HEK293 (cell line): ENCODE data around the gene CCKAR.
A peak's percentile ranks its signal among the peaks of the same experiment; 100 is the strongest.

Experiments
- CTCF ChIA-PET: fragments of 350-600 bp; formaldehyde crosslinking; extraction: SDS; loops from one replicate; lab custom pipeline; 2021; ENCODE audit warnings: antibody characterized with exemption; lab: Yijun Ruan, JAX
- POLR2A ChIA-PET: fragments of 300-600 bp; formaldehyde crosslinking; extraction: SDS; loops from one replicate; lab custom pipeline; 2020; ENCODE audit warnings: antibody characterized with exemption, inconsistent platforms; lab: Yijun Ruan, JAX
- H3K27ac ChIP-seq: fragments of 200-500 bp; sonication (Bioruptor generic); 2 replicates; pipeline ENCODE4 v1.5.1; 2014; ENCODE audit warnings: low read depth, low read length, control low read depth, inconsistent platforms; ENCODE audit errors: extremely low read depth
- H3K36me3 ChIP-seq, 2 experiments: fragments of 200-500 bp in 1 of 2; sonication (Bioruptor generic) in 1 of 2; 1 replicate in 1 of 2; 2 replicates in 1 of 2; pipeline ENCODE4 v1.5.1; 2014 to 2017; ENCODE audit warnings: inconsistent platforms in 2 of 2, low read length in 2 of 2; ENCODE audit not compliant: control insufficient read depth in 2 of 2, insufficient read depth in 1 of 2
- H3K4me1 ChIP-seq: fragments of 200-500 bp; sonication (Bioruptor generic); 2 replicates; pipeline ENCODE4 v1.5.1; 2014; ENCODE audit warnings: mild to moderate bottlenecking, low read length, inconsistent platforms; ENCODE audit not compliant: control insufficient read depth, insufficient read depth
- H3K4me3 ChIP-seq: 2 replicates; pipeline ENCODE4 v1.5.1; 2011; ENCODE audit warnings: low read depth, mild to moderate bottlenecking, control low read depth, low read length, moderate library complexity
- H3K9me3 ChIP-seq: fragments of 200-500 bp; sonication (Bioruptor generic); 2 replicates; pipeline ENCODE4 v1.5.1; 2014; ENCODE audit warnings: low read depth, low read length, inconsistent platforms; ENCODE audit not compliant: control insufficient read depth, insufficient read depth
- FEZF1 ChIP-seq: fragments of 450-650 bp; formaldehyde crosslinking; IDR thresholded peaks from 2 replicates; pipeline ENCODE4 v1.5.1; 2016; ENCODE audit warnings: missing biosample characterization, missing genetic modification characterization
- KLF16 ChIP-seq: fragments of 450-650 bp; formaldehyde crosslinking; IDR thresholded peaks from 2 replicates; pipeline ENCODE4 v1.5.1; 2017; ENCODE audit warnings: missing biosample characterization, missing genetic modification characterization
- PRDM6 ChIP-seq: fragments of 450-650 bp; formaldehyde crosslinking; IDR thresholded peaks from 2 replicates; pipeline ENCODE4 v1.5.1; 2017; ENCODE audit warnings: missing biosample characterization, missing genetic modification characterization
- ZNF311 ChIP-seq: fragments of 450-650 bp; formaldehyde crosslinking; IDR thresholded peaks from 2 replicates; pipeline ENCODE4 v1.5.1; 2017; ENCODE audit warnings: missing biosample characterization, missing genetic modification characterization, borderline replicate concordance
- ZNF558 ChIP-seq: fragments of 450-650 bp; formaldehyde crosslinking; IDR thresholded peaks from 2 replicates; pipeline ENCODE4 v1.5.1; 2016; ENCODE audit warnings: missing biosample characterization, missing genetic modification characterization
- ZNF596 ChIP-seq: fragments of 450-650 bp; IDR thresholded peaks from 2 replicates; pipeline ENCODE4 v1.5.0; 2018; ENCODE audit warnings: missing biosample characterization, mild to moderate bottlenecking, missing genetic modification characterization, moderate library complexity
- ZNF664 ChIP-seq: fragments of 450-650 bp; formaldehyde crosslinking; IDR thresholded peaks from 2 replicates; pipeline ENCODE4 v1.5.1; 2016; ENCODE audit warnings: missing biosample characterization, missing genetic modification characterization
- ZNF692 ChIP-seq: fragments of 450-650 bp; formaldehyde crosslinking; IDR thresholded peaks from 2 replicates; pipeline ENCODE4 v1.5.1; 2016; ENCODE audit warnings: missing biosample characterization, missing genetic modification characterization
- ZNF792 ChIP-seq: fragments of 450-650 bp; formaldehyde crosslinking; IDR thresholded peaks from 2 replicates; pipeline ENCODE4 v1.5.1; 2016; ENCODE audit warnings: missing biosample characterization, missing genetic modification characterization
- ZNF837 ChIP-seq: fragments of 450-650 bp; formaldehyde crosslinking; IDR thresholded peaks from 2 replicates; pipeline ENCODE4 v1.5.1; 2016; ENCODE audit warnings: missing biosample characterization, missing genetic modification characterization
- TF ChIP-seq, protein P1 (sequence below): fragments of 450-650 bp; formaldehyde crosslinking; IDR thresholded peaks from 2 replicates; pipeline ENCODE4 v1.5.1; 2016; ENCODE audit warnings: missing biosample characterization, missing genetic modification characterization

Gene CCKAR

GRCh38 chr4:26447378-26447777, 42.9 kb downstream of the CCKAR start:
- Histone ChIP-seq H3K4me3 (no peak overlapping the region), H3K36me3 (no peaks in the 10 kb centered on the region), H3K9me3 (no peaks in the 10 kb centered on the region), H3K27ac (no peak overlapping the region), H3K4me1 (no peaks in the 10 kb centered on the region)
- TF ChIP-seq ZNF596 (tag by site-specific recombination) (peak; percentile 89), ZNF837 (no peak)
- ChIA-PET POLR2A (no interaction called here), CTCF (no interaction called here)

DNA sequence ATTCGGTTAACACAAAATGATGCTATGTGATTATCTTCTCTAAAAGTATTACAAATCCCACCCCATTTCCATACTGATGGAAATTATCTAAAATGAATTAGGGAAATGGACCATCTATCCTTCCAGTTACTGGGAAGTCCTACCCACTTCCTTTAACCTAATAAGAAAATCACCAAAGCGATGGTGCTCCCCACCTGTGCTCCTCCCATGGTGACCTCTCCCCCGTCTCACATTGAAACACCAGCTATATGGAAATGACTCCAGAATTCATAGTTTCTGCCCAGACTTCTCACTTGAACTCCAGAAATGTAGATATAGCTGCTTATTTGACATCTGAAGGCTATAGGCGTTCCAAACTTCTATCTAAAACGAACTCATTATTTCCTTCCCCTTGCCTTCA, 48.5 kb downstream of the CCKAR start:
- CTCF ChIA-PET, result no interaction called here
- no peaks in the 10 kb centered on the region for H3K4me1 ChIP-seq
- no peaks in the 10 kb centered on the region for H3K9me3 ChIP-seq
- POLR2A ChIA-PET, result no interaction called here
- H3K4me3 ChIP-seq, result no peak overlapping the region
- H3K27ac ChIP-seq, result no peak overlapping the region
- TF ChIP-seq ZNF692, result no peak
- TF ChIP-seq, all 188 proteins: peak for 0
- peaks cover 0 to 22% of the 10 kb centered on the region in 2 experiments; a peak in 1 of 3 replicates for H3K36me3 ChIP-seq

GRCh38 chr4:26441102-26441501, 49.2 kb downstream of the CCKAR start:
- Histone ChIP-seq H3K4me3 (no peak overlapping the region), H3K9me3 (no peaks in the 10 kb centered on the region), H3K4me1 (no peaks in the 10 kb centered on the region), H3K27ac (no peak overlapping the region), H3K36me3 (peaks cover 0 to 26% of the 10 kb centered on the region in 2 experiments; a peak in 1 of 3 replicates)
- ChIA-PET POLR2A (no interaction called here), CTCF (no interaction called here)
- TF ChIP-seq, protein P1, sequence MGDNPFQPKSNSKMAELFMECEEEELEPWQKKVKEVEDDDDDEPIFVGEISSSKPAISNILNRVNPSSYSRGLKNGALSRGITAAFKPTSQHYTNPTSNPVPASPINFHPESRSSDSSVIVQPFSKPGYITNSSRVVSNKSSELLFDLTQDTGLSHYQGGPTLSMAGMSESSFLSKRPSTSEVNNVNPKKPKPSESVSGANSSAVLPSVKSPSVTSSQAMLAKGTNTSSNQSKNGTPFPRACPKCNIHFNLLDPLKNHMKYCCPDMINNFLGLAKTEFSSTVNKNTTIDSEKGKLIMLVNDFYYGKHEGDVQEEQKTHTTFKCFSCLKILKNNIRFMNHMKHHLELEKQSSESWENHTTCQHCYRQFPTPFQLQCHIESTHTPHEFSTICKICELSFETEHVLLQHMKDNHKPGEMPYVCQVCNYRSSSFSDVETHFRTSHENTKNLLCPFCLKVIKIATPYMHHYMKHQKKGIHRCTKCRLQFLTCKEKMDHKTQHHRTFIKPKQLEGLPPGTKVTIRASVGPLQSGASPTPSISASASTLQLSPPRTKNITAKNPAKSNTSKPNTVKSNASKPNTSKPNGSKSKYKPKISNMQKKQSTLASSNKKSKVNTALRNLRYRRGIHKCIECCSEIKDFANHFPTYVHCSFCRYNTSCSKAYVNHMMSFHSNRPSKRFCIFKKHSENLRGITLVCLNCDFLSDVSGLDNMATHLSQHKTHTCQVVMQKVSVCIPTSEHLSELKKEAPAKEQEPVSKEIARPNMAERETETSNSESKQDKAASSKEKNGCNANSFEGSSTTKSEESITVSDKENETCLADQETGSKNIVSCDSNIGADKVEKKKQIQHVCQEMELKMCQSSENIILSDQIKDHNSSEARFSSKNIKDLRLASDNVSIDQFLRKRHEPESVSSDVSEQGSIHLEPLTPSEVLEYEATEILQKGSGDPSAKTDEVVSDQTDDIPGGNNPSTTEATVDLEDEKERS (tag by site-specific recombination), result no peak
- no peak for TF ChIP-seq ZNF792 (tag by site-specific recombination)
- no peak for TF ChIP-seq ZNF311 (tag by site-specific recombination)

DNA sequence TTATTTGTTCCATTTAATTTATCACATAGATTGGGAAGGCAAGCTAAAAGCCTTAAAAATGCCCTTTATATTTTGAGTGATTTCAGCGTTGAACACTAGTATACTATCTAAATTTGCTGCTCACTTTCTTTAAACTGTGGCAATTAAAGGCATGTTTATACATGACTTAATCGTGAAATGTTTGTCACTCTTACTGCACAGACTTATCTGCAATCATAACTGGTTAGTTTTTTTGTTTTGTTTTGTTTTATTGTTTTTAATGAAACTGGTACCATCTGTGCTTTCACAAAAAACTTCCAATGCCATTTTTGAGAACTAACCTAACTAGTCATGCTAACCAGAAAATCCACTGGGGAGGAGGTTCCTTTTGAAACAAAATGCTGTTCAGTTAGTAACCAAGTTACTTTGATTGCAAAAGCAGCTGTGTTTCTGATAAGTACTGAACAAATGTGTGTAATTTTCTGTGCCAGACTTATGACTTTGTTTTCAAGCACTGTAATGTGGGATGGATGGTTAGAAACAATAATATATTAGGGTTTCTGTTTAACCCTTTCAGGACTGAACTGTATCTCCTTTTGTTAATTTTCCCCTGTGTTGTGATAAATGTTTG, 56.1 kb downstream of the CCKAR start:
- no peak overlapping the region for H3K27ac ChIP-seq
- peaks cover 4 to 52% of the 10 kb centered on the region in 2 experiments; a peak in 2 of 3 replicates for H3K36me3 ChIP-seq
- TF ChIP-seq PRDM6 (tag by site-specific recombination) (peak; percentile 50; the same call in 1 of the 2 replicates), FEZF1 (tag by site-specific recombination) (0 out of 2 replicates have a peak, but pooled peaks have one; percentile 24), ZNF664 (tag by site-specific recombination) (peak; percentile 46; the same call in 1 of the 2 replicates), KLF16 (tag by site-specific recombination) (no peak), ZNF558 (tag by site-specific recombination) (0 out of 2 replicates have a peak, but pooled peaks have one; percentile 36)
- POLR2A ChIA-PET, result no interaction called here
- no peaks in the 10 kb centered on the region for H3K4me1 ChIP-seq
- H3K9me3 ChIP-seq, result no peaks in the 10 kb centered on the region
- CTCF ChIA-PET, result interaction anchor here (0.5 kb wide), 1 partner anchor 27 kb away, joined by 3 read pairs; no protein-coding TSS in a partner anchor
- H3K4me3 ChIP-seq, result no peak overlapping the region
